CD14-positive monocyte (primary cell): ENCODE measurements around the gene MYOD1. TPM values are rescaled to one million over a fixed set of nuclear protein-coding genes. Genes with fewer than 3 reads are reported as not detected.

Experiments used
- DNase-seq, 3 donors: peaks; one replicate each; pipeline ENCODE4 v3.0.0-alpha.2; 2011 to 2022
- H2AFZ ChIP-seq: 2 replicates; pipeline ENCODE4 v1.6.0; 2012; ENCODE audit warnings: mild to moderate bottlenecking, low read depth, low read length, inconsistent platforms; ENCODE audit not compliant: insufficient read depth, poor library complexity, severe bottlenecking
- H3K27ac ChIP-seq, 2 donors: 1 replicate in 1 of 2; 2 replicates in 1 of 2; pipeline ENCODE4 v1.5.1; 2012 to 2013; ENCODE audit warnings: low read length in 2 of 2, control low read depth in 1 of 2, inconsistent platforms in 1 of 2, low read depth in 1 of 2, mild to moderate bottlenecking in 1 of 2
- H3K27me3 ChIP-seq, 2 donors: one replicate each; pipeline versions ENCODE4 v1.6.0 to v1.6.1; 2011 to 2013; ENCODE audit warnings: low read length in 2 of 2; ENCODE audit not compliant: control insufficient read depth in 2 of 2, insufficient read depth in 2 of 2
- H3K36me3 ChIP-seq, 2 donors: replicated peaks in 1 of 2; 1 replicate in 1 of 2; 2 replicates in 1 of 2; pipeline versions ENCODE4 v1.5.1 to v1.6.1; 2012 to 2013; ENCODE audit warnings: low read length in 2 of 2, control low read depth in 1 of 2, inconsistent platforms in 1 of 2, mild to moderate bottlenecking in 1 of 2; ENCODE audit not compliant: insufficient read depth in 2 of 2, control insufficient read depth in 1 of 2
- H3K4me1 ChIP-seq, 2 donors: 1 replicate in 1 of 2; 2 replicates in 1 of 2; pipeline versions ENCODE4 v1.5.1 to v1.6.1; 2012 to 2013; ENCODE audit warnings: low read length in 2 of 2, control low read depth in 1 of 2, inconsistent platforms in 1 of 2, mild to moderate bottlenecking in 1 of 2, moderate library complexity in 1 of 2; ENCODE audit not compliant: insufficient read depth in 2 of 2, control insufficient read depth in 1 of 2
- H3K4me2 ChIP-seq: replicated peaks from 2 replicates; pipeline ENCODE3; 2012; ENCODE audit warnings: low read length, moderate library complexity, mild to moderate bottlenecking; ENCODE audit not compliant: poor library complexity, severe bottlenecking; ENCODE audit errors: extremely low read depth
- H3K4me3 ChIP-seq, 3 experiments: fragments of 200-600 bp in 1 of 3; sonication (generic) in 1 of 3; replicated peaks in 1 of 3; 1 replicate in 2 of 3; 2 replicates in 1 of 3; pipeline ENCODE4 v1.5.1; 2011 to 2013; ENCODE audit warnings: low read length in 3 of 3, mild to moderate bottlenecking in 3 of 3, control low read depth in 2 of 3, low read depth in 2 of 3, inconsistent platforms in 1 of 3, moderate library complexity in 1 of 3
- H3K79me2 ChIP-seq: 2 replicates; pipeline ENCODE4 v1.6.0; 2012; ENCODE audit warnings: mild to moderate bottlenecking, control low read depth, inconsistent platforms, low read length, moderate library complexity; ENCODE audit not compliant: insufficient read depth
- H3K9ac ChIP-seq: 2 replicates; pipeline ENCODE4 v1.6.0; 2017; ENCODE audit warnings: low read length, mild to moderate bottlenecking; ENCODE audit not compliant: insufficient read depth, poor library complexity, severe bottlenecking
- H3K9me3 ChIP-seq, 2 donors: replicated peaks in 1 of 2; 1 replicate in 1 of 2; 2 replicates in 1 of 2; pipeline versions ENCODE4 v1.5.1 to v1.6.1; 2012 to 2013; ENCODE audit warnings: low read length in 2 of 2, control low read depth in 1 of 2; ENCODE audit not compliant: control insufficient read depth in 1 of 2, insufficient read depth in 1 of 2
- H4K20me1 ChIP-seq: 2 replicates; pipeline ENCODE4 v1.6.0; 2012; ENCODE audit warnings: mild to moderate bottlenecking, low read length, control low read depth, moderate library complexity; ENCODE audit not compliant: insufficient read depth
- H3K27ac Mint-ChIP-seq, 7 donors: one replicate each; pipeline ENCODE4 v1.8.0; 2020; ENCODE audit warnings: mild to moderate bottlenecking in 7 of 7, mixed read lengths in 7 of 7, moderate library complexity in 6 of 7, inconsistent platforms in 2 of 7
- H3K27me3 Mint-ChIP-seq, 3 donors: one replicate each; pipeline ENCODE4 v1.8.0; 2021 to 2022; ENCODE audit warnings: low read depth in 3 of 3, mild to moderate bottlenecking in 3 of 3, mixed read lengths in 3 of 3, moderate library complexity in 3 of 3, inconsistent platforms in 1 of 3
- H3K36me3 Mint-ChIP-seq, 2 donors: one replicate each; pipeline ENCODE4 v1.8.0; 2020; ENCODE audit warnings: mixed read lengths in 2 of 2, inconsistent platforms in 1 of 2, mild to moderate bottlenecking in 1 of 2
- H3K4me1 Mint-ChIP-seq: one replicate; pipeline ENCODE4 v1.8.0; 2020; ENCODE audit warnings: mild to moderate bottlenecking, mixed read lengths
- H3K4me3 Mint-ChIP-seq, 2 donors: one replicate each; pipeline ENCODE4 v1.8.0; 2020; ENCODE audit warnings: mild to moderate bottlenecking in 2 of 2, mixed read lengths in 2 of 2, moderate library complexity in 1 of 2
- H3K9me3 Mint-ChIP-seq, 7 donors: one replicate each; pipeline ENCODE4 v1.8.0; 2020 to 2022; ENCODE audit warnings: mixed read lengths in 7 of 7, mild to moderate bottlenecking in 6 of 7, moderate library complexity in 6 of 7, inconsistent platforms in 2 of 7
- CTCF ChIP-seq: fragments of 200-600 bp; IDR thresholded peaks from one replicate; pipeline ENCODE4 v1.8.0; 2022; ENCODE audit warnings: antibody characterized with exemption, mild to moderate bottlenecking
- WGBS: methylation state at CpG from one replicate; pipeline ENCODE4 v1.1.5; 2013; ENCODE audit warnings: missing lambda C conversion rate; ENCODE audit not compliant: insufficient coverage; 5-methylcytosine and 5-hydroxymethylcytosine counted together
- intact Hi-C, 2 donors: fragments of 100-400 bp; cut with micrococcal nuclease; formaldehyde crosslinking; loops; one replicate each; pipeline versions ENCODE4 v1.15.0 to v1.15.1; 2023
- polyA plus RNA-seq, 3 donors: library from polyadenylated mRNA; depleted of rRNA in 1 of 3; unstranded in 2 of 3; stranded (reverse) in 1 of 3; fragments of 300-500 nt in 2 of 3; fragments of >200 nt in 1 of 3; fragmentation: Illumina TruSeq in 2 of 3; gene quantifications; 1 replicate in 2 of 3; 2 replicates in 1 of 3; pipeline ENCODE4 v1.2.3, GENCODE V29; 2012 to 2021

MYOD1 gene
- polyA plus RNA-seq, 3 donors, result not detected

- WGBS, result 21% methylated on average over 11 of the region's 12 CpGs
- H3K4me2 ChIP-seq, result no peak overlapping the region
- H4K20me1 ChIP-seq, result no peaks in the 10 kb centered on the region
- no peaks in the 10 kb centered on the region for H3K36me3 ChIP-seq
- H3K9me3 ChIP-seq, result peaks cover 3 to 15% of the 10 kb centered on the region in 2 donors
- Mint-ChIP-seq H3K9me3 (peaks cover 0 to 14% (median 3%) of the 10 kb centered on the region in 7 donors), H3K27ac (no peak overlapping the region), H3K4me1 (no peaks in the 10 kb centered on the region), H3K36me3 (peaks cover 0 to 4% of the 10 kb centered on the region in 2 donors), H3K4me3 (peak overlapping the region in 1 of 2 donors; percentile 64), H3K27me3 (peaks cover 30 to 48% (median 37%) of the 10 kb centered on the region in 3 donors)
- H3K9ac ChIP-seq, result no peak overlapping the region
- TF ChIP-seq CTCF, result no peak
- H3K4me1 ChIP-seq, result no peaks in the 10 kb centered on the region
- H2AFZ ChIP-seq, result no peak overlapping the region
- peaks cover 18 to 69% of the 10 kb centered on the region in 2 donors for H3K27me3 ChIP-seq
- DNase-seq, result no peak
- H3K79me2 ChIP-seq, result no peaks in the 10 kb centered on the region
- intact Hi-C loops, result no loop called here
- H3K27ac ChIP-seq, result no peak overlapping the region
- H3K4me3 ChIP-seq, result no peak overlapping the region
These were observed 17.2 kb downstream of the MYOD1 start for GRCh38 chr11:17736579-17736893.

DNA sequence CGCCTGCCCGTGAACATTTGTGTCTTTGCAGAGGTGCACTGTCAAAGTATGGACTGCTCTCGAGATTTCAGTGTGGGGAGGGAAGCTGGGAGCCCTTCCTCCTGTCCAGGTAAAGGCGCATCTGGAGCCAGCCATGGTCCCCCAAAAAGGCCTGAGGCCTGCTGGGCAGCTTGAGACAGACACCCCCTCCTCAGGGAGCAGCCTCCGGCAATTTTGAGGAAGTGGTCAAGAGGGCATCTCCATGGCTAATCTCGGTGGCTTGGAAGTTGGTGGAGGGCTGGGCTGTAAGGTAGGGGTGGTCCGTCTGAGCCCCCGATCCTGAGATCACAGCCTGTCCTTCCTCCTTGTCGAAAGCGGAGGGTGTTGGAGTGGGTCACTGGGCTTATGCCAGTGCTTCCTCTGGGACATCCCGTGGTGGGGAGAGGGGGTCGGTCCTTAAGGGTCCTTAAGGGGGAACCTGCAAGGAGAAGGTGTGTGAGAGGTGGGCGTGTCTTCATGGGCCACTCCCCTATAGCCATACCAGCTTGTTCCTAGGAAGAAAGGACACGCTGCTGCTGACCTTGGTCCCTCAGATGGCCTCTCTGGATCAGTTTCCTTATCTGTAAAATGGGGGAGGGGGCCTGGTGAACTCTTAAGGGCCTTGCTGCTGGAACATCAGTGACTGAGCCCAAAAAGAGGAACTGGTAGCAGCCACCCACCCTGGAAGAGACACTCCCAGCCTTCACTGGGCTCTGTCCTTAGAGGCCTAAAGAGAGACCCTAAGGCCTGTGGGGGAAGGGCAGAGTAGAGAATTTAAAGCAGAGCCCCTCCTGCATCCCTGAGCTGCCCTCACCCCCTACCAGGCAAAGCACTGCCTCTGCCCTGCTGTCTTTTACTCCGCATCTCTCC, 17.8 kb downstream of the MYOD1 start:
- peaks cover 0 to 4% of the 10 kb centered on the region in 2 donors for H3K36me3 Mint-ChIP-seq
- Histone ChIP-seq H3K9ac (no peak overlapping the region), H4K20me1 (no peaks in the 10 kb centered on the region), H3K27ac (no peak overlapping the region), H3K36me3 (no peaks in the 10 kb centered on the region), H3K4me2 (no peak overlapping the region), H3K27me3 (peaks cover 18 to 69% of the 10 kb centered on the region in 2 donors), H3K9me3 (peaks cover 3 to 15% of the 10 kb centered on the region in 2 donors), H2AFZ (no peak overlapping the region), H3K4me3 (no peak overlapping the region), H3K4me1 (no peaks in the 10 kb centered on the region), H3K79me2 (no peaks in the 10 kb centered on the region)
- no peak for DNase-seq
- intact Hi-C loops, result no loop called here
- no peaks in the 10 kb centered on the region for H3K4me1 Mint-ChIP-seq
- H3K27ac Mint-ChIP-seq, result peak overlapping the region in 1 of 7 donors; percentile 66
- peak overlapping the region in 1 of 2 donors; percentile 64 for H3K4me3 Mint-ChIP-seq
- TF ChIP-seq CTCF, result no peak
- 40% methylated on average over 7 of the region's 15 CpGs for WGBS
- H3K9me3 Mint-ChIP-seq, result peaks cover 0 to 14% (median 3%) of the 10 kb centered on the region in 7 donors
- peaks cover 28 to 45% (median 34%) of the 10 kb centered on the region in 3 donors for H3K27me3 Mint-ChIP-seq
